ENCODE data around the gene SLC22A3. TPM values are rescaled to one million over a fixed set of nuclear protein-coding genes. Genes with fewer than 3 reads are reported as not detected.
"Not testable (repeated sequence)": the region's sequence is repeated elsewhere in the genome, so short reads cannot be mapped to it uniquely, and the experiment has no call there.

The SLC22A3 gene, protein sequence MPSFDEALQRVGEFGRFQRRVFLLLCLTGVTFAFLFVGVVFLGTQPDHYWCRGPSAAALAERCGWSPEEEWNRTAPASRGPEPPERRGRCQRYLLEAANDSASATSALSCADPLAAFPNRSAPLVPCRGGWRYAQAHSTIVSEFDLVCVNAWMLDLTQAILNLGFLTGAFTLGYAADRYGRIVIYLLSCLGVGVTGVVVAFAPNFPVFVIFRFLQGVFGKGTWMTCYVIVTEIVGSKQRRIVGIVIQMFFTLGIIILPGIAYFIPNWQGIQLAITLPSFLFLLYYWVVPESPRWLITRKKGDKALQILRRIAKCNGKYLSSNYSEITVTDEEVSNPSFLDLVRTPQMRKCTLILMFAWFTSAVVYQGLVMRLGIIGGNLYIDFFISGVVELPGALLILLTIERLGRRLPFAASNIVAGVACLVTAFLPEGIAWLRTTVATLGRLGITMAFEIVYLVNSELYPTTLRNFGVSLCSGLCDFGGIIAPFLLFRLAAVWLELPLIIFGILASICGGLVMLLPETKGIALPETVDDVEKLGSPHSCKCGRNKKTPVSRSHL
- 6.4 TPM for polyA plus RNA-seq (ENCODE audit: insufficient read length)
- long read RNA-seq, donor 1, result 0 reads
- long read RNA-seq, donor 2, partial matches to known transcripts, result 0 of 3 reads
- long read RNA-seq, donor 2, other reads (novel, unspliced or antisense), result 0 of 3 reads
- long read RNA-seq, donor 3, partial matches to known transcripts, result 7 of 7 reads
- long read RNA-seq, donor 3, other reads (novel, unspliced or antisense), result 0 of 7 reads
- long read RNA-seq, donor 4, result 0 reads
- long read RNA-seq, donor 5, partial matches to known transcripts, result 0 of 3 reads
- long read RNA-seq, donor 5, other reads (novel, unspliced or antisense), result 0 of 3 reads
- long read RNA-seq, donor 6, partial matches to known transcripts, result 12 of 14 reads
- long read RNA-seq, donor 6, other reads (novel, unspliced or antisense), result 0 of 14 reads
- long read RNA-seq, donor 7, result 0 reads
- long read RNA-seq, donor 8, result 0 reads

DNA sequence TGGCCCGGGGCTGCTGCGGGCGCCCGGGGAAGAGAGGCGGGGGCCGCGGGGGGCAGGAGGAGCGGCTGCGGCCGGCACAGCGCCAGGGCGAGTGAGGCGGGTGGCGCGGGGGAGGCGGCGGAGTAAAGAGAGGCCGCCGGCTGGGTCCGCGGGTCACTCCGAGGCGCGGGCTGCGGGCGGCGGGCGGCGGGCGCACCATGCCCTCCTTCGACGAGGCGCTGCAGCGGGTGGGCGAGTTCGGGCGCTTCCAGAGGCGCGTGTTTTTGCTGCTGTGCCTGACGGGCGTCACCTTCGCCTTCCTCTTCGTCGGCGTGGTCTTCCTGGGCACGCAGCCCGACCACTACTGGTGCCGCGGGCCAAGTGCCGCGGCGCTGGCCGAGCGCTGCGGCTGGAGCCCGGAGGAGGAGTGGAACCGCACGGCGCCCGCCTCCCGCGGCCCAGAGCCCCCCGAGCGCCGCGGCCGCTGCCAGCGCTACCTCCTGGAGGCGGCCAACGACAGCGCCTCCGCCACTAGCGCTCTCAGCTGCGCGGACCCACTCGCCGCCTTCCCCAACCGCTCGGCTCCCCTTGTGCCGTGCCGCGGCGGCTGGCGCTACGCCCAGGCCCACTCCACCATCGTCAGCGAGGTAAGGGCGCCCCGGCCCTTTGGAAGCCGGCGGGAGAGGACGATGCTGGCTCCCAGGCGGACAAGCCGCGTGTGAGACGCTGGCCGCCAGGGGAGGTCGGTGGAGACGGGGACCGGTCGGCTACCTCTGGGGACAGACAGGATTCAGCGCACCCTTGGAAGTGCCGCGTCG is at the start of gene SLC22A3:
TSS of gene SLC22A3 (plus strand) at position 156 of the 797 bp plus-strand sequence. CDS start at position 198, 42 bp downstream.
- peak; percentile 26 for DNase-seq

DNA sequence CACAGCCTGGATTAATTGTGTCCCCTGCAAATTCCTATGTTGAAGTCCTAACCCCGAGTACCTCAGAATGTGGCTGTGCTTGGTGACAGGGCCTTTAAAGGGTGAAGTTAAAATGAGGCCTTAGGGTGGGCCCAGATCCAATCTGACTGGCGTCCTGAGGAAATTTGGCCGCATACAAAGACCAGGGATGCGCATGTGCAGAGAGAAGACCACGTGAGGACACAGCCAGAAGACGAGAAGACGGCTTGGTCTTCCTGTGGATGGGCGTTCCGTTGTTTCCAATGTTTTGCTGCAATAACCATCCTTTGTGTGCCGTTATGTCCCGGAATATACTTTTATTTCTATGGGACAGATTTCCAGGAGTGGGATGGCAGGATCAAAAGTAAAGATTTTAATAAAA is 48.6 kb upstream of the SLC22A3 start:
- DNase-seq, result no peak

DNA sequence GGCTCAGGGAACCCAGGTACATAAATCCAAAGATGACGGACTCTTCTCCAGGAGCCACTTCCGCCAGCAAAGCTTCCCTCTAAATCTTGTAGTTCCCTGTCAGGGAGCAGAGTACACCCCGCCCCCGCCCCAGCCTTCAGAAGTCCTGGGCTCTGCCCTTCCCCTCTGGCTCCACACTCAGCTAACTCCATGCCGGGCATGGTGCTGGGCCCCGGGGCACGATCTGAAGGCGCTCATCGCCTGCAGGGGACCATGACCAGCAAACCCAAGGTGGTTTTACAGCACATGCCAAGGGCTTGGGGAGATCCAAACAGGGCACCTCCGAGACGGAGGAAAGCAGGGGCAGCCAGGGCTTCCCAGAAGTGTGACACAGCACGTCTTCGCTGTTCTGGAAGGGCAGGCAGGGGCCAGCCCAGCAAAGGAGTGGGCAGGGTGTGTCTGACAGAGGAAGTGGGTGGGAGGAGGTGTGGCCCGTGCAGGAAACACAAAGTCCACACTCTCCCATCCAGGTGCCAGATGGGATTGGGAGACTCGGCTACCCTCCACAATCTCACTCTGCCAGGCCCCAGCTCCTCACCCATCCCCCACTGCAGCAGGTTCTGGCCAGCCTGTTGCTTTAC is 48.0 kb upstream of the SLC22A3 start:
- DNase-seq, result no peak

DNA sequence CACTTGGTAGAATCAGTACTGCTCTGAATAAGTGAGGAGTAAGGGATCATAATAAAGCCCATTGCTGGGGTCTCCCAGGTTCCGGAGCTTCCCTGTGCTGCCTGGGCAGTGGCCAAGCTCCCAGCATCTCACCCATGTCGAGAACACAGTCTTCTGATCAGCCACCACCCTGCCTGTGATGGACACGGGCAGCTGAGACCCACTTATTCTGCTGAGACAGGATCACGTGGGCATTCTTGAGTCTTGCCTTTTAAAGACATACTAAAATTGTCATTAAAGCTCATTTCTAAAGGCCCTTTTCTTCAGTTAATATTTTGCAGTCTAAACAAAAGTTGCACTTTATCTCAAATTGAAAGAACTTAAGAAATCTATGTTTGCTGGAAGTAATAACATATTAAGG is 46.8 kb upstream of the SLC22A3 start:
- no peak for DNase-seq

DNA sequence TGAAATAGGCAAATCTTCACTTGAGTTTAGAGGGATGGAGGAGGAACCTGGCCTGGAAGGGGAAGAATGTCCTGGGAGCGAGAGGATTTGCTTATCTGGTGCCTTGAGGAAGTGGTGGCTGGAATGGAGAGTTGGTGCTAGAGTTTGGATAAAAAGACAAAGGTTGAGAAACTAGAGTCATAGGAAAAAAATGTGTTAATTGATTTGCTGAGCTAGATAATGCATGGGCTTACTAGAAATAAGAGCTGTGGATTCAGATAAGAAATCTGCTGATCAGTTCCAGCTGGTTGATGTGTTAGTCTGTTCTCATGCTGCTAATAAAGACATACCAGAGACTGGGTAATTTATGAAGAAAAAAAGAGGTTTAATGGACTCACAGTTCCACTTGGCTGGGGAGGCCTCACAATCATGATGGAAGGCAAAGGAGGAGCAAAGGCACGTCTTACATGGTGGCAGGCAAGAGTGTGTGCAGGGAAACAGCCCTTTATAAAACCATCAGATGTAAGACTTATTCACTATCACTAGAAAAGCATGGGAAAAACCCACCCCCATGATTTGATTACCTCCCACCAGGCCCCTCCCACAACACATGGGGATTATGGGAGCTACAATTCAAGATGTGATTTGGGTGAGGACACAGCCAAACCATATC is 45.6 kb upstream of the SLC22A3 start:
- not testable (repeated sequence) for DNase-seq

DNA sequence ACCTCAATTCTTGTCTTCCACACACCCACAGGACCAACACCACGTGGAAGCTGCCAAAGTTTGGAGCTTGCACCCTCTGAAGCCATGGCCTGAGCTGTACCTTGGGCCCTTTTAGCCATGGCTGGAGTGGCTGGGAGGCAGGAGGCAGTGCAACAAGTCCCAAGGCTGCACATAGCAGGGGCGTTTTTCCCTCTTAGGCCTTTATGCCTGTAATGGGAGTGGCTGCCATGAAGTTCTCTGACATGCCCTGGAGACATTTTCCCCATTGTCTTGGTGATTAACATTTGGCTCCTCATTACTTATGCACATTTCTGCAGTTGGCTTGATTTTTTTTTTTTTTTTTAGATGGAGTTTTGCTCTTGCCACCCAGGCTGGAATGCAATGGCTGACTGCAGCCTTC is 44.4 kb upstream of the SLC22A3 start:
- DNase-seq, result no peak

DNA sequence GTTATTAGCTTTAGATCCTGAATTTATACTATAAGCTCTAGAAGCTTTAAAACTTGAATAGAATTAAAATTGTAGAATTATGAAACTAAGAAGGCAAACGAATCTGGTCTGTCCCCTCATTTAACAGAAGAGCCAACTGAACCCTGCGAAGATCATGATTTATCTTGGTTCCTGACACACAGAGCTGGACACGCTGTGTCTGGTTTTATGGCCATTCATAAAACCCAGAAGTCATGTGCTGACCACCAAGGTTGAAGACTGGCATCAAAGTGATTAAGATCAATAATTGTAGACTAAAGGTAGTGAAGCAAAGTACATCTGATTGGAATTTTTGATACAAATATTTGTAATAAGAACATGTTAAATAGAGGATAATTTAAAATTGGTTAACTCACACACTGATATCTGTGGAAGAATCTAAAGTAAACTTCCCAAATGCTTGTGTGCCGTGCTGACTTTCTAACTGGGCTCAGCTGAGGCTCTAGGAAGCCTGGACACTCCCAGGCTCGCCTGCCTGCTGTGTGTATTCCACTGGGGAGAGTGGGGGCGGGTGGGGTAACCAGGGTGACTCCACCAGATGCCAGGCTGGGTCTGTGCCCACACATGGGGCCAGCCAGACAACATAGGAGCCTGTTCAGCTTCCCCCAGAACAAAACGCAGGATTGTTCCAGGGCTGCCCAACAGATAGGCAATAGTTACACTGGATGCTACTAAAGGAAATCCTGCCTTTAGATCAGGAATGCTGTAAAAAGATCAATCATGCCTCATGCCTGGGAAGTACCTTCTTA is 42.1 kb upstream of the SLC22A3 start:
- no peak for DNase-seq

DNA sequence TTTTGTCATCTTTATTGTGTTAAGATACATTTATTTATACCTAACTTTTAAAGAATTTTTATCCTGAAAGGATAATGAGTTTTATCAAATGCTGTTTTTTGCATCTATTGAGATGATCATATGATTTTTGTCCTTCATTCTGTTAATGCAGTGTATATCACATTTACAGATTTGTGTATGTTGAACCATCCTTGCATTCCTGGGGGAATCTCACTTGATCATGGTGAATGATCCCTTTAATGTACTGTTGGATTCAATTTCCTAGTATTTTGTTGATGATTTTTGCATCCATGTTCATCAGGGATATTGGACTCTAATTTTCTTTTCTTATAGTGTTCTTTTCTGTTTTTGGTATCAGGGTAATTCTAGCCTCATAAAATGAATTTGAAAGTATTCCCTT is 38.5 kb upstream of the SLC22A3 start:
- no peak for DNase-seq

DNA sequence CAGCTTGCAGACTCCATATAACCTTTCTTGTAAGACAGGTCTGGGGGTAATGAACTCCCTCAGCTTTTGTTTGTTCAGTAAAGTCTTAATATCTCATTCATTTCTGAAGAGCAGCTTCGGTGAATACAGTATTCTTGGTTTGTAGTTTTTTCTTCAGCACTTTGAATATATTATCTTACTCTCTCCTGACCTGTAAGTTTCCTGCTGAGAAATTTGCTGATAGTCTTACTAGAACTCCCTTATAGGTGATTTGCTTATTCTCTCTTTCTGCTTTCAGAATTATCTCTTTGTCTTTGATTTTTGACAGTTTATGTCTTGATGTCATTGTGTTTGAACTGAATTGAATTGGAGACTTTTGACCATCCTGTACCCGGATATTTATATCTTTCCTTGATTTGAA is 35.3 kb upstream of the SLC22A3 start:
- no peak for DNase-seq

DNA sequence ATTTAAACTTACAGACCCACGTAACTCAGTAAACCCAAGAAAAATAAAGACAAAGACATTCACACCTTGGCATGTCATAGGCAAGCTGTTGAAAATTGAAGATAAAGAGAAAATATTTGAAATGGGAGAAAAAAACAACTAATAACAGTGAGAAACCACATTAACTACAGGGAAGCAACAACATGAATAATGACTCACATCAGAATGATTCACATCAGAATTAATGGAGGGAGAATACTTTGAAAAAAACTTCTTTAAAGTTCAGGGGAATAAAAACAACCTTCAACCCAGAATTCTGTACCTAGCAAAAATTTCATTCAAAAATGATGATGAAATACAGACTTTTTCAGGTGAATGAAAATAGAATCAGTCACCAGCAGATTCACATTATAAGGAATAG is 32.9 kb upstream of the SLC22A3 start:
- DNase-seq, result no peak

DNA sequence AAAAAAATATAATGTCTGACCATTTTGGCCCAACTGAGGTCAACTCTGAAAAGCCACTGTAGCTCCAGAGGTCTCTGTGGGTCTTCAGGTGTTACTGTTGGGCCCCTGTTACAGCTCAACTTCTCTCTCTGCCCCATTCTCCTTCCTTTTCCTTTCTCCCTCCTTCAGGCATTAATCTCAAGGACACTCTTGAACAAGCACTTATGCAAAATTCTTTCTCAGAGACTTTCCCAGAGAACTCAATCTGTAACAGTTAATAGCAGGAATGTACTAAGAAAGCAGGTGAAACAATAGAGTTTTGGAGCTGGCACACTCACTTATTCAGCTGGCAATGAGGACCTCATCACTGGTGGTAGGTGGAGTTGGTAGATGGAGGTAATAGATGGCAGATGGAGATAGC is 31.9 kb upstream of the SLC22A3 start:
- DNase-seq, result no peak

DNA sequence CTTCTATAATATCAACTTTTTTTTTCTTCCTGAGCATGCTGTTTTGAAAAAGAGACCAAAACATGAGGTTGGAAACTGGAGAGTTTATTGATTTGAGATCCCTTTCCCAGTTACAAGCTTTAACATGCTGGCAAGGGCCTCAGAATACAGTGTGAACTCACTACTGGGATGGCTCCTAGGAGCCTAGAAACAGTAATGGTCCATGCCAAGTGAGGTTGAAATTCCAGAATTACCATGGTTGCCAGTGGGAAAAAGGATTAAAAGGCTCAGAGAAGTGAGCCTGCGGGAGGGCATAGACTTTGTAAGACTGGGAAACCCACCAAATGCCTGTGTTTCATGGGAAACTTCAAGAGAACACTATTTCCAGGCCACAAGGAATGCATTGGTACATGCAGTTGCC is 28.9 kb upstream of the SLC22A3 start:
- no peak for DNase-seq

DNA sequence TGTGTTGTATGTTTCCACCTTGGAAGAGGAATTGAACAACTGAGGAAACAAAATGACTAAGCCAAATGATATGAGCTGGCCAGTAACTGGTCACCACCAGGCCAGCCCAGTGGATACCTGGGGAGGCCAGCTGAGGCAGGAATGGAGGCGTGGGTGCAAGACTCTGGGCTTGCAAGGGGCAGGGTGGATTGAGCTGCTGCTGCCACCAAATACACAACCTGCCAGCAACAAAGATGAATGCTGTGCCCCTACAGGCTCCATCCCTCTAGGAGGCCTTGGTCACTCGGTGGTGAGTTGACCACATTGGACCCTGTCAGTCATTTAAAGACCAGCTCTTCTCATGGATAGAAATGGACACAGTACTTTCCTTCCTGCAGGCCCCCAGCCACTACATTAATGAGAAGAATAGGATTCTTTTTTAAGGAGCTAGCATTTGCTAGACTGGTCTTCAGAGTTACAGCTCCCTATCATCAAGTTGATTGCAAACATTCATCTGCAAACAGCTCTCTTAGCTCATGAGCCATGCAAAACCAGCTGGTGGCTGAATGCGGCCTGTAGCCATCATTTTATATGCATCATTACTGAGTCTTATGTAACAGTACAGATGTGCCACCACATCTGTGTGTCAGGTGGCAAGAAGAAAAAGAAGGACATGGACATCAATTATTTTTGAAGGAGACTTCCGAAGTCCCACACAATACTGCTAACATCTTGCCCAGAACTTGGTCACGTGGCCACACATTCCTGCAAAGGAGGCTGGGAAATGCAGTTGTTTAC is 26.3 kb upstream of the SLC22A3 start:
- no peak for DNase-seq

DNA sequence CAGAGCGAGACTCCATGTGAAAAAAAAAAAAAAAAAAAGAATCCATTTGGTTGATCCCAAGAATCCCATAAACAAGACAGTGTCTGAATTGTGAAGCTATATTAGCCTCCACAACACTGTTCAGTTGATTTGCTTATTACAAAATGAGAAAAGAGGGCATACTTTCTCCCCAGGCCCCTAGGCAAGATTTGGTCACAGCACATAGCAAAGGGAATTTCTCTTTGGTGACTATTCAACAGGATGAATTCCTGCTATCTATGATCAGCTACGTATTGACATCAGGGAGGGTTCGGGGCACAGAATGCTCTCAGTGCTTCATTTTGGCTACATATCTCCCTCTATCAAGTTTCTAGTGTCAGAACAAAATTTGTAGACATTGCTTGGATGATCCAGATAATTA is 20.2 kb upstream of the SLC22A3 start:
- no peak for DNase-seq

DNA sequence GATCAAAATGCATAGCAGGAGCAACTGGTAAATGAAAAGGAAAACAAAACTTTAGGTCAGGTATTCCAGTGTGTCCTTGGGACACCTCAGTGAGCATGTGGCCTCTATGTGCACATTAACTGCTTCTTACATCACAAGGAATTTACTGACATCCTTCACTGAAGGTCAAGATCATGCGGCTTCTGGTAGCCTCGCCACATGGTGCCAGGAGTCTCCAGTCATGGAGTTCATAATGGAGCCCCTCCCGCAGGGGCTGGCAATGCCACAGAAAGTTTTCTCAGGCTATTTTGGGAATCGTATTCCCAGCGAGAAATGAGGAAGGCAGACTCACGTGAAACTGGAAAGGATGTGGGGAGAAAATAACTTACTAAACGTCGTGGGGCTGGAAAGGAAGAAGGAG is 19.7 kb upstream of the SLC22A3 start:
- DNase-seq, result no peak

DNA sequence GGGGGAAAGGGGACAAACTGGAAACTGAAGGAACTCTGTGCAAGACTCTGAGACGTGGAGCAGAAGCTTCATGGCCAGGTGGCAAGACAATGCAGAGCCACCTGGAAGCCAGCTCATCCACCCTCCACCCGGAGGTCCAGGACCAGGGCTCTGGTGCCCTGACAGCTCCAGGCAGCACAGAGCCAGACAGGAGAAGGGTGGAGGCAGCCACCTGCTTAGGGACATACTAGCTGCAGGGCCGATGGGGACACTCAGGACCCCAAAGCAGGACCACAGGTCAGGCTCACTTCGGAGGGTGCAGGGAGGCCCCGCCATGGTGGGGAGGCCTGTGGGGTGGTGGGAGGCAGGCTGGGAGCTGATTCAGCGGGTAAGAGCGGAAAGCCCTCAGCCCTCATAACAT is 19.0 kb upstream of the SLC22A3 start:
- DNase-seq, result no peak

DNA sequence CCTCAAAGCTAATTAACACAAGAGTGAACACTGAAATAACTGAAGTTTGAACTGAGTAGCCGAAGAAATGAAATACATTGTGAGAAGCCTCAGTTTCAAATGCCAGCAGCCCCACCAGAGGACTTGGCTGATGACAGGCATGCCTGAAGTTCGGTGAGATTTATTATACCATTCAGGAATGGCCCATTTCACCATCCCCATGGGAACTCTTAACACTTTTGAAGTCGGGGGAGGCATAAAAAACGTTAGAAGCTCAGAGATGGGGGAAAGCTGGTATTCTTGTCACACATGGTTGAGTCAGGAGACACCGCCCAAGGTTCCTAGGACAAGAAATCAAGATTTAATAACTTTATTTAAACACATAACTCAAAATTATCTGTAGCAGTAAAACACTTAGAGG is 17.6 kb upstream of the SLC22A3 start:
- DNase-seq, result no peak

DNA sequence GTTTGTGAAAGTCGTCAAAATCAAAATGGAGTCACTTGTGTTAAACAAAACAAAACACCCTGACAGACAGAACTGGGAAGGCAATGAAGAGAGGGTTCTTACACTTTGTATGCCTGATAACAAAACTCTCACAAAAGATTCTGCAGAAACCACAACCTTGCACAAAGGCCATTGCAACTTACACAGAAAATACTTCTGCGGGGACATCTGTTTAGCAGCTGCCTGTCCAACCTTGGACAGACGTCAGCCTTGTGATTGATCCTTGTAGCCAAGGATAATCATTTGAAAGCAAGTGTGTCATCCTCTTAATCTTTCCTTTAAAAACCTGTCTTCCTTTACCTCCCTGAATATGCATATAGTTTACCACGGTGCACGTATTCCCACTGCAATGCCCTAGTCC is 17.0 kb upstream of the SLC22A3 start:
- DNase-seq, result no peak

DNA sequence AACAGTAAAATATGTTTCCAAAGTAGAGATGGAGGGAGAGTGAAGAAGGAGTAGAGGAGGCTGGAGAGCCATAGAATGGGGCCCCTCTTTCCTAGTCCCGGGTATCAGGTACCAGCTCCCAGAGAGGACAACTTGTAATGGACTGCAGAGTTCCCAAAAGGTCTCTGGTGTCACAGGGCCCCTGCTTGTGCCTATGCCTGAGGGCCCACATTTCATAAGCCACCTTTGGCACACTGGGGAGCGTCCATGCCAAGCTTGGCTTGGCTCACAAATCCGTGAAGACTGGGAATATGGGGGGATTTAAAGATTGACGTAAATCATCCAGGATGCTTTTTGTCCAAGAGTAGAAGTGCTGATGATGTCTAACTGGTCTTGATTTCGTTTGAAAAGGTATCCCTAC is 16.4 kb upstream of the SLC22A3 start:
- DNase-seq, result no peak

DNA sequence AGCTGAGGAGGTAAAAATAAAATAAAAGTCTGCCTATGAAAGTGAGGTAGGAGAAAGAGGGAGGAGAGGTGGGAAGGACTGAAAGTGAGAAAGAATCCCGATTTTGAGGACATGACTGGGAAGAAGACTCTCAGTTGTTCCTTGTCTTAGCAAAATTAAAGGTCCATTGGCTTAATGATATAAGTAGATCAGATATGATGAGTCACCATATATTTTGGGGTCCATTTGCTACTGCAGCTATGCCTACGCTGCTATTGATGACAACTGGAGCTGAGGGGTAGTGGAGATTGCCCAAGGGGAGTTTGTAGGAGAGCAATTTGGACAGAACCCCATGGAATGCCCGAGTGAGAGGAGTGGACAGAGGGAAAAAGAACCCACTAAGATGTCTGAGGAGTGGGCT is 15.1 kb upstream of the SLC22A3 start:
- no peak for DNase-seq
